Esophagus muscularis mucosa (tissue), 4 donors: Measurements from ENCODE around the gene CNNM1.

Experiments
- CTCF ChIP-seq, 3 experiments: fragments of 200-600 bp in 2 of 3; fragments of 450-650 bp in 1 of 3; sonication (generic) in 2 of 3; IDR thresholded peaks; one replicate each; pipeline ENCODE4 v1.5.1; 2017 to 2019; ENCODE audit warnings: antibody characterized with exemption in 3 of 3, mild to moderate bottlenecking in 2 of 3, moderate library complexity in 1 of 3
- EP300 ChIP-seq: sonication (generic); formaldehyde crosslinking; IDR thresholded peaks from one replicate; pipeline ENCODE4 v1.6.1; 2017; ENCODE audit warnings: antibody characterized with exemption
- POLR2A ChIP-seq: fragments of 450-650 bp; IDR thresholded peaks from one replicate; pipeline ENCODE4 v1.6.1; 2017; ENCODE audit warnings: antibody characterized with exemption, moderate library complexity, mild to moderate bottlenecking, low read depth
- POLR2AphosphoS5 ChIP-seq, 2 donors: sonication (generic); formaldehyde crosslinking; IDR thresholded peaks; one replicate each; pipeline ENCODE4 v1.6.1; 2017; ENCODE audit warnings: antibody characterized with exemption in 2 of 2

DNA sequence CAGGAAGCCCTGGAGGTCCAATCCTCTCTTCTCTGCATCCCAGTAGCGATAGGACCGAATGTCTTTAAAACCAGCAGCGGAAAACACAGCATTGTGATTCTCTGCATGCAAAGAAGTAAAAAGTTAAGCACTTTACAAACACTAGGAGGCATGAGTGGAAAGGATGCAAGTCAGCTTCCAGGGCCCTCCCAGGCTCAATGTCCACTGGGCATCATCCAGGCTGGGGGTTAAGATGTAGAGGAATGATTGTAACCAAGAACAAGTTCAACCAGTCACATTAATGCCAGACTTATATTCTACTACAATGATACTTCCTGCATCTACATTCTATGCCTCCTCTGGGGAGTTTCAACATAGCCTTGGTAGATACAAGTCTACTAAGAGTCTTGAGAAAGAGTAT, 77.0 kb downstream of the CNNM1 start:
- TF ChIP-seq CTCF (IDR thresholded peaks at IDR 0.05) (no peak), POLR2AphosphoS5 (IDR thresholded peaks at IDR 0.05) (no peak), EP300 (no peak), POLR2A (no peak)
